NCI-H1417 treated with DMSO at 0.1 percent for 48 hours (cell line): ENCODE results near the gene ERC1.

Experiments used
- DNase-seq: peaks from one replicate; lab custom pipeline; 2025; lab: John Stamatoyannopoulos, UW

ERC1 gene

GRCh38 chr12:1448336-1448735, 457.3 kb downstream of the ERC1 start:
- no peak for DNase-seq

- DNase-seq = no peak
Measured at GRCh38 chr12:1453810-1454209, 462.8 kb downstream of the ERC1 start.

GRCh38 chr12:1456885-1457284, 465.9 kb downstream of the ERC1 start:
- no peak for DNase-seq

- DNase-seq = no peak
Measured at GRCh38 chr12:1457901-1458300, 466.9 kb downstream of the ERC1 start.

- DNase-seq = no peak
Measured at GRCh38 chr12:1459339-1459738, 468.3 kb downstream of the ERC1 start.

- no peak for DNase-seq
Measured at GRCh38 chr12:1463073-1463905, 472.3 kb downstream of the ERC1 start.

- no peak for DNase-seq
Measured at GRCh38 chr12:1464925-1465324, 473.9 kb downstream of the ERC1 start.

- DNase-seq = no peak
Measured at GRCh38 chr12:1465990-1466389, 475.0 kb downstream of the ERC1 start.

GRCh38 chr12:1466481-1467154, 475.6 kb downstream of the ERC1 start:
- DNase-seq = no peak

- no peak for DNase-seq
Measured at GRCh38 chr12:1467710-1468109, 476.7 kb downstream of the ERC1 start.

- no peak for DNase-seq
Measured at GRCh38 chr12:1469070-1469469, 478.0 kb downstream of the ERC1 start.

- no peak for DNase-seq
Measured at GRCh38 chr12:1470051-1470450, 479.0 kb downstream of the ERC1 start.

- no peak for DNase-seq
Measured at GRCh38 chr12:1471224-1471623, 480.2 kb downstream of the ERC1 start.

GRCh38 chr12:1473418-1473817, 482.4 kb downstream of the ERC1 start:
- no peak for DNase-seq

GRCh38 chr12:1474041-1474573, 483.1 kb downstream of the ERC1 start:
- DNase-seq = no peak

- DNase-seq = no peak
Measured at GRCh38 chr12:1474574-1475153, 483.6 kb downstream of the ERC1 start.

- no peak for DNase-seq
Measured at GRCh38 chr12:1479645-1480044, 488.6 kb downstream of the ERC1 start.

GRCh38 chr12:1481326-1481725, 490.3 kb downstream of the ERC1 start:
- DNase-seq = no peak

GRCh38 chr12:1481906-1482305, 490.9 kb downstream of the ERC1 start:
- DNase-seq = no peak

GRCh38 chr12:1488908-1489381, 497.9 kb downstream of the ERC1 start:
- no peak for DNase-seq

- DNase-seq = no peak
Measured at GRCh38 chr12:1491983-1492697, 501.1 kb downstream of the ERC1 start.
